Measurements from ENCODE around the gene STAG1.
"Not testable (repeated sequence)": the region's sequence is repeated elsewhere in the genome, so short reads cannot be mapped to it uniquely, and the experiment has no call there.

The STAG1 gene

GRCh38 chr3:136708333-136708985, 43.7 kb downstream of the STAG1 start:
- DNase-seq (ENCODE audit: extremely low read depth in 1 of 2, low read depth in 1 of 2) = no peak

DNA sequence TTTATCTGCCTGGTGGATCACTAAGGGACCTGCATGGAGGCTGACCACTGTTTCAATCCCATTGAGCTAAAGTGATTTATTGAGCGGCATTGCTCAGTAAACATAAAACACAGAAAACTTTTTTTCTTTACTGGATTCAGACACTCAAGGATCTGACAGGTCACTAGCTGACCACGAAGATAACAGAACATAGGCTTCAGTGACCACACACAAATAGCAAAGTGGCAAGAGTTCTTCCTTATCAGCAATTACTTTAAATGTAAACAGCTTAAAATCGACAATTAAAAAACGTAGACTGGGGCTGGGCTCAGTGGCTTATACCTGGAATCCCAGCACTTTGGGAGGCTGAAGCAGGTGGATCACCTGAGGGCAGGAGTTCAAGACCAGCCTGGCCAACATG, 48.7 kb downstream of the STAG1 start:
- DNase-seq (ENCODE audit: extremely low read depth in 1 of 2, low read depth in 1 of 2) = no peak

DNA sequence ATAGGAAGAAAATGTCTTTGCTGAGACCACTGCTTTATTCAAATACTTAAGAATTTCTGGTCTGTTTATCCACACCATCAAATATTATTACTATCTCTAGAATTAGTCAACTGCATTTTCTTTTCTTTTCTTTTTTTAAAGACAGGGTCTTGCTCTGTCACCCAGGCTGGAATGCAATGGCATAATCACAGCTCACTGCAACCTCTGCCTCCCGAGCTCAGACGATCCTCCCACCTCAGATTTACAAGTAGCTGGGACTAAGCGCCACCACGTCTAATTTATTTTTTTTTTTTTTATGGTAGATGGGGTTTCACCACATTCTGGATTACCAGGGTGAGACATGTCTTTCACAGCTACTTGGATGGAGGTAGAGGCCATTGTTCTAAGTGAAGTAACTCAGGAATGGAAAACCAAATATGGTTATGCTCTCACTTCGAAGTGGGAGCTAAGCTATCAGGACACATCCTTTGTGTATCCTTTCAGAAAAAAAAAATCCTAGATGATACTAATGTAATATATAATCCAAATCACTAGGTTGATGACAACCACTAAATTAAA, 52.8 kb downstream of the STAG1 start:
- DNase-seq (ENCODE audit: extremely low read depth in 1 of 2, low read depth in 1 of 2) = no peak

GRCh38 chr3:136698361-136698760, 53.8 kb downstream of the STAG1 start:
- no peak for DNase-seq (ENCODE audit: extremely low read depth in 1 of 2, low read depth in 1 of 2)

- no peak for DNase-seq (ENCODE audit: extremely low read depth in 1 of 2, low read depth in 1 of 2)
Measured at GRCh38 chr3:136696797-136697196, 55.4 kb downstream of the STAG1 start.

DNA sequence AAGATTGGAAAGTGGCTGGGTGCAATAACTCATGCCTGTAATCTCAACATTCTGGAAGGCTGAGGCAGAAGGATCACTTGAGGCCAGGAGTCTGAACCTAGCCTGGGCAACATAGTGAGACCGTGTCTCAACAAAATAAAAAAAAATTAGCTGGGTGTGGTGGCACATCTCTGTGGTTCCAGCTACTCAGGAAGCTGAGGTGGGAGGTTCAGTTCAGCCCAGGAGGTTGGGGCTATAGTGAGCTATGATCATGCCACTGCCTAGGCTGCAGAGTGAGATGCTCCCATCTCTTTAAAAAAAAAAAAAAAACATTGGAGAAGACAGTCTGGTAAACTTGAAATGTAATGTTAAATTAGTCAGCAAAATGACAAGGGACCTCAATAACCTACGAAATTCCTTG, 57.9 kb downstream of the STAG1 start:
- DNase-seq (ENCODE audit: extremely low read depth in 1 of 2, low read depth in 1 of 2) = no peak

DNA sequence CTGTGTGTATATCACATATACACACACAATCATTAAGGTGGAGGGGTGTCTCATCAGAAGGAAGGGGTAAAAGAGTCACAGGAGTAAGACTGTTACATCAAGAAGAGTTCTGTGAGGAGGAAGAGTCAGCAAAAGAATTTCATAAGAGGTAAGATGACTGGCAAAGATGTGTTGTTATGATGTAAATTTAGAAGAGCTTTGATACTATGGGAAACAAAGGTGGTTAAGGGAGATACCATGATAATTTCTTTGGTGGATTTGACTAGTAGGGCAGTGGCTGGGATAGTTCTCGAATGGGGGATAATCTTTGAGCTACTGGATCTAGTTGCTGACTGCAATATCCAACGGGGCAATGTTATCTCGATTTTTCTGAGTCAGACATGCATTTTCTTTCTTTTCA, 61.6 kb downstream of the STAG1 start:
- DNase-seq (ENCODE audit: extremely low read depth in 1 of 2, low read depth in 1 of 2) = no peak

DNA sequence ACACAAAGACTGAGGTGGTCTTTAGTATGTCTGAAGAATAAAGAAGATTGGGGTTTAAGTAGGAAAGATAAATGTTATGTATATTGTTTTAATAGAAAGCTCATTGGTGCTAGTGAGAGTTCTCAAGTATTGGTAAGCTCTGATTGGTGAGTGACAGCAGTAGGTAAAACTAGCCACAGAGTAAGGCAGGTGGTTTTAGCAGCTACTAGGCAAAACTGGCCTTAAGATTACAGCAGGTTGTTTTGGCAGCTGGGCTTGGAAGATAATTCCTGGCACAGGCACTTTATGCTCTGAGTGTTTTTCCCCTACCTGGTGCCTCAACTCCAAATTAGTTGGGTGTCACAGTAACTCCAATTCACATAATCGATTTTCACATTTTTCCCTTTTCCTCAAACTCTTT, 66.3 kb downstream of the STAG1 start:
- DNase-seq (ENCODE audit: extremely low read depth in 1 of 2, low read depth in 1 of 2) = no peak

- no peak for DNase-seq (ENCODE audit: extremely low read depth in 1 of 2, low read depth in 1 of 2)
Measured at GRCh38 chr3:136682740-136683312, 69.4 kb downstream of the STAG1 start.

GRCh38 chr3:136678981-136679380, 73.2 kb downstream of the STAG1 start:
- no peak for DNase-seq (ENCODE audit: extremely low read depth in 1 of 2, low read depth in 1 of 2)

DNA sequence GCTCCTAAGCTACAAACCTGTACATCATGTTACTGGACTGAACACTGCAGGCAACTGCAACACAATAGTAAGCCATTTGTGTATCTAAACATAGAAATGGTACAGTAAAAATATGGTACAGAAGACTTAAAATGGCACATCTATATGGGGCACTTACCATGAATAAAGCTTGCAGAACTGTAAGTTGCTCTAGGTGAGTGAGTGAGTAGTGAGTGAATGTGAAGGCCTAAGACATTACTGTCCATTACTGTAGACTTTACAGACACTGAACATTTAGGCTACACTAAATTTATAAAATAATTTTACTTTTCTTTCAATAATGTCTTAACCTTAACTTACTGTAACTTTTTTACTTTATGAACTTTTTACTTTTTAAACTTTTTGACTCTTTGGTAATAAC, 76.2 kb downstream of the STAG1 start:
- no peak for DNase-seq (ENCODE audit: extremely low read depth in 1 of 2, low read depth in 1 of 2)

DNA sequence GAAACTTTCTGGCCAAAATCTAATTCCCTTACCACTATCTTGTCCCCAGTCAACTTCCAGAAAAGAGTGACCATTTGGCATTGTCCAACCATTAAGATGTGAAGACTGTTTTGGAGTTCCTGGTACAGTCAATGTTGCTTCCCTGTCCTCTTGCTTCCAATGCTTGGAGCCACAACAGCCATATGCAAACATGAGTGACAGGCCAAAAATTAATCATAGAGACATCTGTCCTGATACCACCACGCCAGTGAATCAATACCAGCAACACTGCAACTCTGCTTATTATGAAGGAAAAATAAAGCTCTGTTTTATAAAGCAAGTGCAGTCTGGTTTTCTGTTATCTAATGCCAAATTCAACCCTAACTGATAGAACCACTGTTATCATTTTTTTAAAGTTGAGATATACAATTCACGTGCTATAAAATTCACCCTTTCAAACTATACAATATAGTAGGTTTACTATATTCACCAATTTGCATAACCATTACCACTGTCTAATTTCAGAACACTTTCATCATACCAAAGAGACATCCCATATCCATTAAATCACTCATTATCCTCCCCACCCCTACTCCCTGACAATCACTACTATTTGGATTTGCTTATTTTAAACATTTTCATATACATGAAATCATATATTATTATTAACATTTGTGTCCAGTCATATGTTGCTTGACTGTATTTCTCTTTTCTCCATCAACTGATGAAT, 76.9 kb downstream of the STAG1 start:
- no peak for DNase-seq (ENCODE audit: extremely low read depth in 1 of 2, low read depth in 1 of 2)

- no peak for DNase-seq (ENCODE audit: extremely low read depth in 1 of 2, low read depth in 1 of 2)
Measured at GRCh38 chr3:136672457-136672856, 79.7 kb downstream of the STAG1 start.

DNA sequence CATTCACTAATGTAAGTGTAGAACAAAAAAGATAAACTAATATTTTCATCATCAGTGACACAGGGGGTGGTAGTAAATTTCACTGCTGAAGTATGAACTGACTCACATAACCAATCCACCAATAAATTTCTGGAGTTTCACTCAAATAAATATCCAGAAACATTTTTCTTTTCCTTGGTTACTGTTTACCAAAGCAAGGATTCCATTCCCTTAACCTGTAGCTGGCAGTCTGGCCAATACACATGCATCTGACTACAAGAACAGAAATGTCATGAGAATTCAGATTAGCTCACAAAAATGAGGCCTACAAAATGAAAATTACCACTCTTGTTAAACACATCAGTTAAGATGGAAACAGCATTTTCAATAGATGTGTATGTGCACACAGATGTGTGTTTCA, 80.3 kb downstream of the STAG1 start:
- no peak for DNase-seq (ENCODE audit: extremely low read depth in 1 of 2, low read depth in 1 of 2)

DNA sequence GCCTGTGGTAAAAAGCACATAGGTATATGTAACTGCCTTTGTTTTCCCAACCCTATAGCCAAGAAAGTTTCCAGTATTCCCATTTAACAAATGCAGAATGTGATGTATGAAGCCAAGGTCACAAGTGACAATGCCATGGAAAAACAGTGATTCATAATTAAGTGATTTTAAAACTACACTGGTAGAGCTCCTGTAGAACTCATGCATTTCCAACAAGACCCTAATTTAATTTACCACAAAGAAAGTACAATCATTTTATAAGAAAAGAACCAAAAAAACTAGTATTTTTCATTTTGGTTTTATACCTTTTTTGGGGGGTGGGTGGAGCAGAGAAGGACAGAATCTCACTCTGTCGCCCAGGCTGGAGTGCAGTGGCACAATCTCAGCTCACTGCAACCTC, 82.0 kb downstream of the STAG1 start:
- no peak for DNase-seq (ENCODE audit: extremely low read depth in 1 of 2, low read depth in 1 of 2)

GRCh38 chr3:136667081-136667480, 85.1 kb downstream of the STAG1 start:
- DNase-seq (ENCODE audit: extremely low read depth in 1 of 2, low read depth in 1 of 2) = no peak

- DNase-seq (ENCODE audit: extremely low read depth in 1 of 2, low read depth in 1 of 2) = not testable (repeated sequence)
Measured at GRCh38 chr3:136666301-136666700, 85.9 kb downstream of the STAG1 start.

GRCh38 chr3:136664771-136665170, 87.4 kb downstream of the STAG1 start:
- no peak for DNase-seq (ENCODE audit: extremely low read depth in 1 of 2, low read depth in 1 of 2)

DNA sequence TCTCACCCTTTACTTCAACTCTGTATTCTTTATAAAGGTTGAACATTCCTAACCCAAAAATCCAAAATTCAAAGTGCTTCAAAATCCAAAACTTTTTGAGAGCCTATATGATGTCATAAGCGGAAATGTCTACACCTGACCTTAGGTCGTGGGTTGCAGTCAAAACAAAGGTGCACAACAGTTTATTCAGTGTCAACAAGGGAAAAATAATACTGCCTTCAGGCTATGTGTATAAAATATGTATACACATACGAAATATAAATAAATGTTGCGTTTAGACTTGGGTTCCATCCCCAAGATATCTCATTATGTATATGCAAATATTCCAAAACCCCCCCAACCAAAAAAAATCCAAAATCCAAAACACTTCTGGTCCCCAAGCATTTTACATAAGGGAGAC, 90.9 kb downstream of the STAG1 start:
- DNase-seq (ENCODE audit: extremely low read depth in 1 of 2, low read depth in 1 of 2) = no peak

GRCh38 chr3:136658946-136659682, 93.1 kb downstream of the STAG1 start:
- DNase-seq (ENCODE audit: extremely low read depth in 1 of 2, low read depth in 1 of 2) = no peak

GRCh38 chr3:136657526-136657925, 94.7 kb downstream of the STAG1 start:
- DNase-seq (ENCODE audit: extremely low read depth in 1 of 2, low read depth in 1 of 2) = no peak

Data from stimulated activated CD8-positive, alpha-beta memory T cell treated with anti-CD3 and anti-CD28 coated beads, Interleukin-7, amount 100 ng/mL, for 48 hours (primary cell).